GM21367 (cell line): Measurements from ENCODE around the gene IKBIP.
"Not testable (repeated sequence)": the region's sequence is repeated elsewhere in the genome, so short reads cannot be mapped to it uniquely, and the experiment has no call there.

Experiments used
- ATAC-seq: cut with Tn5 transposase; IDR thresholded peaks from one replicate; pipeline ENCODE4 v1.9.1; 2021; ENCODE audit not compliant: unreplicated experiment

IKBIP gene

DNA sequence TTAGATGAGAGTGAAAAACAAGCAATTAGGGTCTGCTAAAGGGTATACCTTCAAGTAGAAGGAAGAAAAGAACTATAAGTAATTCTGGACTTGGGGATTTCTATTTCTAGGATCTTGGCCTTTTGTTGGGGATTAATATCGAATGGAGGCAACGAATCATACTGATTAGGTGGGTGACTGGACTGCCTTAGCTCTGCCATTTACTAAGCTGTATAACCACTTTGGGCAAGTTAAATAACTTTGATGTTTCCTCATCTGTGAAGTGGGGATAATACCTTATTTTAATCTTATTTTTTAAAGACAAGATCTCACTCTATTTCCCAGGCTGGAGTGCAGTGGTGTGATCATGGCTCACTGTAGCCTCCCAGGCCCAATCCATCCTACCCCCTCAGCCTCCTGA, 6.6 kb downstream of the IKBIP start:
- ATAC-seq: no peak

DNA sequence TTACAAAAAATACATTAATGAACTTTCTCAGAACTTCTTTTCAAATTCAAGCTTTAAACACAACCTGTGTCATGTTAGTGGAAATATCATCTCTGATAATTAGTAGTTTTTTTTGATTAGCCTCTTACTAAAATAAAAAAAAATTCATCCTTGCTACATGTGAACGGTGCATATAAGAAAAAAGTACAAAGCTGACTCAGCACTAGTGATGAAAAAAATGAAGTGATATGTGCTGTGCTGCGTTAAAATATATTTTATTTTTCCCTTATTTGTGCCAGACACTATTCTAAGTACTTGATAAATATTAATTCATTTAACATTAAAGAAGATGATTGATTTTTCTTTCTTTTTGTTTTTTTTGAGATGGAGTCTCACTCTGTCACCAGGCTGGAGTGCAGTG, 7.5 kb downstream of the IKBIP start:
- no peak for ATAC-seq

DNA sequence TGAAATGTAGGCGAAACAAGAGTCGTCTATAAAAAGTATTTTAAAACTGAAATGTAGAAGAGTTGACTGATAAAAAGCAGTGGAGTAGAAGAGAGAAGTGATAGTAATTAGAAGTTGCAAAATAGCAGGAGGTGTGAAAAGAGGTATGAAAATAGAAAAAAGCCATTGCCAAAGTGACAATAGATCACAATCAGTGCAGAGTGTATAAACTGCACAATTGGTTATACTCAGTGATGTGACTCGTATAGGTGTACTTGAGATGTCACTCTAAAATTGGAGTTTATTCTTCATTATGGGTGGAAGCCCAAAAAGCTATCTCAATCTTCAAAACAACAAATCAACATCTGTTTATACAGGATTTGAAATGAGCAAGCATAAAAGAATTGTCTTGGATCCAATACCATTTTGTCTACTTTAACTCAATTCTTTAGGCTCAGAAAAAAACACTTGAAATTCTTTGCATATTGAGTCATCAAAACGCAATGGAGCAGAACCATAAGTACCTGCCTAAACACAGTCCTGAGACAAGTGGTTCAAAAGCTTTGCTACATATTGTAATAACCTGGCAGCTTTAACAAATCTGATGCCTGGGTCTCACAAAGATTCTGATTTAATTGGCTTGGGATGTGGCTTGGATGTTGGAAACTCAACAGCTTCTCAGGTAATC, 8.8 kb downstream of the IKBIP start:
- peak; percentile 88 for ATAC-seq

DNA sequence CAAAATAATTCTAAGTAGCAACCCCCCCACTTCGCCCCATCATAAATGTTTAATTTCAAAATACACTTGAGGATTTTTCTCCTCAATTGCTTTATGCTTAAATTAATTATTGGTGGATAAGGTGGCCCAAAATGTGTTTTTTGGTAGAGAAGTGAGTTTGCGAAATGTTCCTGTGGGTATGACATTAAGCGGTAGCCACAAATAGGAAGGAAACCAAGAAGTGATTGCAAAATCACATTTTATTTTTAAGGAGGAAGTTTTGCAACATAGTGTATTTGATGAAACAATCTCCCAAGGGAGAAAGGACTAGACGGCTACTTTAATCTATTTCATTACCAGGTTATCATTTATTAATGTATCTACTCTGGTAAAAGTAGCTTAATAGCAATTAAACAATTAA, 25.6 kb downstream of the IKBIP start:
- ATAC-seq: no peak

DNA sequence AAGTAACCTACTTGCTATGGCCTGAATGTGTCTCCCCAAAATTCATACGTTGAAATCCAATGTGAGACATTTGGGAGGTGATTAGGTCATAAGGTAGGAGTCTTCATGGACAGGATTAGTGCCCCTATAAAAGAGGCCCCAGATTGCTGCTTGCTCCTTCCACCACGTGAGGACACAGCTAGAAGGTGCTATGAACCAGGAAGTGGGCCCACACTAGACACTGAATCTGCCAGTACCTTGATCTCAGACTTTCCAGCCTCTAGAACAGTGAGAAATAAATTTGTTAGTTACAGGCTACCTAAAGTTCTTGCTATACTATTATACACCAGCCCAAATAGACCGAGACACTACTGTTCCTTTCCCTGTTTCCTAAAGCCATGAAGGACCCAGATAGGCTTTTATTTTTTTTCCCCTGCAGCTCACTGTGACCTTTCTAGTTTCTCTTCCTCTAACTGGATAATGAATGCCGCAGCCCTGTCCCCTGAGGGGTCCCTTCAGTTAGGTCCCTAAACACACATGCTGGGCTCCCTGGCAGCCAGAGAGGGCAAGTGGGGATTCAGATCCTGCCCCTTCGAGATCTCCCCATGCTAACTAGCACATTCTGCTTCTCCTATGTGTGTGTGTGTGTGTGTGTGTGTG, 31.8 kb downstream of the IKBIP start:
- ATAC-seq: peak; percentile 87

DNA sequence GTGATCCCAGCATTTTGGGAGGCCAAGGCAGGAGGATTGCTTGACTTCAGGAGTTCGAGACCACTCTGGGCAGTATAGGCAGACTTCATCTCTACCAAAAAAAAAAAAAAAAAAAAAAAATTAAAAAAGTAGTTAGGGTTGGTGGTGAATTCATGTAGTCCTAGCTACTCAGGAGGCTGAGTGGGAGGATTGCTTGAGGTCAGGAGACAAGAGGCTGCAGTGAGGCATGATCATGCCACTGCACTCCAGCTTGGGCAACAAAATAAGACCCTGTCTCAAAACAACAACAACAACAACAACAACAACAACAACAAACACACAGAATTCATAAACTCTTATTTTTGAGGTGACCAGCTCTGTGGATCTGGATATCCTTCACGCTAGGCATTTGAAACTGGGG, 34.0 kb downstream of the IKBIP start:
- no peak for ATAC-seq

DNA sequence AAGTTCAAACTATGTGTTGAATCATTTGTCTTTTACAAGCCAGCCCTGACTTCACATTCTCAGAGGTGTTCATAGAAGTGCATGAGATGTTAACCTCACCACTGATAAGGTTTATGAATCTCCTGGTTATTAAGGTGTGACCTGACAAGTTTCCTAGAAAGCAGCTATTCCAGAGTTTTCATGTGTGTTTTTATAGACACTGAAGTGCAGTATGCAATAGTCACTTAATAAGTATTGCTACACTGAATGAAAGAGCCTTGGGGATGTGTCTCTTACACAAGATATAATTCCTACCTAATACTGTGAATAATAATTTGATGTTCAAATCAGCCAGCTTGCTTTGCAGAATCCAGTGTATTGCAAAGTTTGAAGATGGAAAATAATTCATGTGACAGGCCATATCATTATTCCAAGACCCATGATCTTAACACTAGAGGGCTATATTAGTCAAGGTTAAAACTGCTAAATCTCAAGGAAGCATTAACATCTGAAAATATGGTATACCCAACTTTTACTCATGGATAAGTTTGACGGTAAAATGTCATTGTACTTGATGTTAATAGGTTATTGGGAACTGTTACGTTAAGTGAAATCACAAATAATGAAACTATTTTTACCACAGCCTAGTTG, 38.1 kb downstream of the IKBIP start:
- ATAC-seq: no peak

DNA sequence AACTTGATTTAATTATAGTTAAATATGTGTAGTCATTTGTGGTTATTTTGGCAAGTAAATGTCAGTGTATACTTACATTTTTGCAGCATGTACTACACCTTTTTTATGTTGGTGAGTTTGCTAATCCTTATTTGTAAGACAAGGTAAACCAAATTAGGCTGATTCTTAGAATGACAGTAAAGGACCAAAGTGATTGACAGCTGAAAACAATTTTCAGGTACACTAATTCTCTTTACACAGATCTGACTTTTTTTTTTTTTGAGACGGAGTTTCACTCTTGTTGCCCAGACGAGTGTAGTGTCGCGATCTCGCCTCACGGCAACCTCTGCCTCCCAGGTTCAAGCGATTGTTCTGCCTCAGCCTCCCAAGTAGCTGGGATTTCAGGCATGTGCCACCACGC, 42.7 kb downstream of the IKBIP start:
- ATAC-seq: no peak

DNA sequence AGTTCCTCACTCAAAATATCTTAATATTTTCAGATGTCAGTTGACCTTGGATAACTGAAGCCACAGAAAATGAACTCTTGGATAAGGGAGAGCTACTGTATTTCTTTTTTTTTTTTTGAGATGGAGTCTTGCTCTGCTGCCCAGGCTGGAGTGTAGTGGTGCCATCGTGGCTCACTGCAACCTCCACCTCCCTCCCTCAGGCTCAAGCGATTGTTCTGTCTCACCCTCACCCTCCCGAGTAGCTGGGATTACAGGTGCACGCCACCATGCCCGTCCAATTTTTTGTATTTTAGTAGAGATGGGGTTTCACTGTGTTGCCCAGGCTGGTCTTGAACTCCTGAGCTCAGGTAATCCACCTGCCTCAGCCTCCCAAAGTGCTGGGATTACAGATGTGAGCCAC, 47.3 kb downstream of the IKBIP start:
- ATAC-seq: not testable (repeated sequence)

DNA sequence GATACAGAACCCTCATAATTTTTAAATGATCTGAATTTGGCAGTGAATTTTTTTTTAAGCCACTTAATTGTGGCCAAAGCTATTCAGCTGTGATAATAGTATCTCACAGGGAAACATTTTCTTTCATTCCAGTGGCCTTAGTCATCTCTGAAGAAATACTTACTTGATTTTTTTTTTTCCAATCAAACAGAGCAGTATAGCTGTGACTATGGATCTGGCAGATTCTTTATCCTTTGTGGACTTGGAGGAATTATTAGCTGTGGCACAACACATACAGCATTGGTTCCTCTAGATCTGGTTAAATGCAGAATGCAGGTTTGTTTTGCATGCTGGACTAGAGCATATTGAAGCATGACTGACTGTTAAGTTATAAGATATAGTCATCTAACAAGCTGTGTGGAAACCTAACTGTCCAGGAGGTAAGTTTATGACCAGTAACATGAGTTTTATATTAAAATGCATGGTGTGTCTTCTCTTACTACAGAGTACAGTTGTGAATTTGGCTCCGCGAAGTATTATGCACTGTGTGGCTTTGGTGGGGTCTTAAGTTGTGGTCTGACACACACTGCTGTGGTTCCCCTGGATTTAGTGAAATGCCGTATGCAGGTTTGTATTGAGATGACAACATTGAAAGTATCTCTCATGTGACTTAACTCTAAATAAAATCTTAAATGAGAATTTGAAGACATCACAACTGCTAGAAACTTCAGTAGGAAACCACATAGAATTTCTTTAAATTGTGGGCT, 49.2 kb downstream of the IKBIP start:
- no peak for ATAC-seq

DNA sequence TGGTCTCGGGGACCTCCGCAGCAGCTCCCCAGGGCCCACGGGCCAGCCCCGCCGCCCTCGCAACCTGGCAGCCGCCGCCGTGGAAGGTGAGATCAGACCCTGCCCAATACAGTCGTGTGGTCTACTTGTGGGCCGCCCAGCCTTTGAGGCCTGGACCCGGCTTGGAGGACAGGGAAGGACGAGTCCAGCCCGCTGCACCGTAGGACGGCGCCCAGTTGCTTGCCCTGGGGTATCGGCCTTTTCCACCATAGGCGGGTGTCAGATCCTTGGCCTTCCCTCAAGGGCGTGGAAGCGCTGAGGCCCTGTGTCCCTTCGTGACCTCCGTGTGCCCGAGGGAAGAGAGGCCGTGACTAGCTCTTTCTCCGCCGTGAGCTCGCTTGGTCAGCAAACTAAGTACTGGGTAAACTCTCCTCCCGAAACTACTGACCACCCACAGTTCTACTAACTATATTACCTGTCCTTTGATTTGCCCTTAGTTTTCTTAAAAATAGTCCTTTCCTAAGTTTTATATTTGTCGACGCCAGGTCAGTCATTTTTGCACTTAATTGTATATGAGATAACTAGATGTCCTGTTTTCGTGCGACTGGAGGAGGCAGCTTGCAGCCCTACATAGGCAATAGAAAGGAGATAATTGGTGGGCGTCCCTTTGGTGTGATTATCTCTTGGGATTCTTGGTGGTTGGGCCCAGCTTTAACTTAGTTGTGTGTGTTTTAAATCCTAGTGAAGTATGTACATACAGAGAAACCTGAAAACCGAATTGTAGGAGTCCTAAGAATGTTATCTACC, 50.3 kb downstream of the IKBIP start:
- ATAC-seq: peak; percentile 0

DNA sequence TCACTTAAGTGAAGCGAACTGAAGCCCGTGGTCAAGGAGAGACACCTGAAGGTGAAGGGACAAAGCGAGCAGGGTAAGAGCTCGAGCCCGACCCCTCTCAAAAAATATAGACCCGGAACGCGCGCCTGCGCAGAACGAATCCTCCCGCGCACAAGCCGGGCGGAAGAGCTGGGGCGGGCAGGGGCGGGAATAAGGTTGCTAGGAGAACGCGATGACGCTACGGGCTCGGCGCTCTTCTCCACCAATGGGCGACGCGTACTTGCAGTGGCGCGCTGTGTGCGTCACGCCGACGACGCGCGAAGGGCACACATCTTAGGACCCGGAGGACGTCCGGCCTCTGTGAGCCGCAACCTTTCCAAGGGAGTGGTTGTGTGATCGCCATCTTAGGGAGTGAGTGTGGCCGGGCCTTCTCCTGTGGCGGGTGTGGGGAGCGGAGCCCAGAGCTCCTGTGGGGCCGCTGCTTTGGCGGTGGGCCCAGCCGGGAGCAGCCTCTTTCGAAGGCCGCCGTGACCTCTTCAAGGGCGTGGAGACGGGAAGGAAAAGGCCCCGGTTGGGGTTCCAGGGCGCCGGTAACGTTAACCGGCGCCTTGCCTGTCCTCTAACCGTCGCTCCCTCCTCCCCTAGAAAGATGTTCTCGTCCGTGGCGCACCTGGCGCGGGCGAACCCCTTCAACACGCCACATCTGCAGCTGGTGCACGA, 51.1 kb downstream of the IKBIP start, which contains the start of gene SLC25A3:
TSS of gene SLC25A3 (plus strand) at position 336 of the 699 bp plus-strand sequence. CDS start at position 629, 293 bp downstream.
- peak; percentile 99 for ATAC-seq

DNA sequence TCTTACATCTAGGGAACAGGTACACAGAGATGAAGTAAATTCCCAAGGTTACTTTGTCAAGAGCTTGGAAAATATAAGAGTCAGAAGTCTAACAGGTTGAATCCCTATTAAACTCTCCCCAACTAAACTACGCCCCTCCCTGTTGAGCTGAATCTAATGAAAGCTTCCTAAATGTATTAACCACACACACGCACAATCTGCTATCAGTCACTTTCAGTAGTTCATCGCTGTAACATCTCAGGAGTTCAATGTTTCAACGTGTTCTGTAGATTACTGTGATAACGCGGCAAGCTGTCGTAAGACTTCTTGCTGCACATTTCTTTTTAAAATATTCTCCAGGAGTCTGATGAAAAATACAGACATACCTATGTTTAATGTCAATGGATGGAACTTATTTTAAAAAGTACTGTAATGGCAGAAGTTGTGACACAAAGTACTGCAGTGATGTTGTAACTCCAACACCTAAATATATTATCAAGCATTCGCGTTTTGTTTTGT, 51.7 kb downstream of the IKBIP start:
- ATAC-seq: no peak

DNA sequence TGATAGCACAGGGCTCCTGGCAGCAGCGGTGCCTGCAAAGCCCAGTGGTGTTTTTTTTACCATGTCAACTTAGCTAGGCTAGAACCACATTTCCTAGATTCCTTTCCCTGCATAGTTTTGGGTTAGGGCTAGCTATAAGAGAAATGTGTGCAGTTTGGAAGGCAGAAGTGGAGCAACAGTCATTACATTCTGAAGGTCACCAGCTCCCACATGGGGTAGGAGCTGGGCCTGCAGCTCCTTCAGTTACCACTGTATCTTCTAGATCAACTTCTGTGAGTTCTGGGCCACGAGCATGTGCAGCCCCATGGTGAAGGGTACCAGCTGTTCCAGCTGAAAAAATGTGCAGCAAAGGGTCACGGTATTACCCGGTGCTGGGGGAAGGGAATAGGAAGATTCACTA, 53.4 kb downstream of the IKBIP start:
- no peak for ATAC-seq

DNA sequence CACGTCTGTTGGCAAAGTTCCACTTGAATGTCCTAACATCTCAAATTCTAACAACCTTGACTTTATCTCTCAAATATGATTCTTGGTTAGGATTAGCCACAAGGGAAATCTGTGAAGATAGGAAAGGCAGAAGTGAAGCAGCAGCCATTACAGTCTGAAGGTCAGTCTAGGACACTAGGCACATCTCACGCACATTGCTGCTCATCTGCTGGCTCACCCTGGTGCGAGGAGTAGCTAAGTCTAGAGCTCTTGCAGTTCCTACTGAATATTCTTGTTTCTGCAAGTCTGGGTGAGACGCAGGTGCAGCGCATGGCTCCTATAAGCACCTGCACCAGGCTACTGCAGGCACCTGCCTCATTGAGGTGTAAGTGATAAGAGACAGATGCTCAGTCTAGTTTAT, 57.5 kb downstream of the IKBIP start:
- ATAC-seq: no peak

DNA sequence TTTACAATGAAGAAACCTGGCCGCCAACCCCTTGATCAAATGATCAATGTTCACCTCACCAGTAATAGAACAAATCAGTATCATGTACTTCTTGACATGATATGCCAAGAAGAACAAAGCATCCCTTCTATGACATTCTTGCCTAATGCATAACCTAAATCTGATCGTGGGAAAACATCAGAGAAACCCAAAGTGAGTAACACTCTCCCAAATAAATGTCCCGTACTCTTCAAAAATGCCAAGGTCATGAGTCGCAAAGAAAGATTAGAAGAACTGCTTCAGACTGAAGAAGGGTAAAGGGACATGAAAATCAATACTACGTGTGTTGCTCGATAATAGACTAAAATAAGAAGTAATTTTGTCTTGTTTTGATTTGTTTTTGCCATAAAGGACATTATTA, 62.5 kb downstream of the IKBIP start:
- no peak for ATAC-seq

DNA sequence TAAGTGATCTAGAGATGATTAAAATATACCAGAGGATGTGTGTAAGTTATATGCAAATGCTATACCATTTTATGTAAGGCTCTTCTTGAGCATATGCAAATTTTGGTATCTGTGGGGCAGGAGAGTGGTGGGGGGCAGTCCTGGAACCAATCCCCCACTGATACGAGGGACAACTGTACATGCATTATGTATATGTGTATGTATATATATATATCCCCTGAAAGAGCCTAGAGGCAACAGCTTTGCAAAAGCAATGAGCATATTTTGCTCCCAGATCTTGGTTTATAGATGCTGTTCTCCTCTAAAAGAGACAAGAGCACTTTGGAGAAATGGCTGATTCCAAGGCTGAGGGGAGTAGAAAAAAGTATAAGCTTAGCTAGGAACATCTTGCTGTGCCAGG, 63.5 kb downstream of the IKBIP start:
- ATAC-seq: no peak

DNA sequence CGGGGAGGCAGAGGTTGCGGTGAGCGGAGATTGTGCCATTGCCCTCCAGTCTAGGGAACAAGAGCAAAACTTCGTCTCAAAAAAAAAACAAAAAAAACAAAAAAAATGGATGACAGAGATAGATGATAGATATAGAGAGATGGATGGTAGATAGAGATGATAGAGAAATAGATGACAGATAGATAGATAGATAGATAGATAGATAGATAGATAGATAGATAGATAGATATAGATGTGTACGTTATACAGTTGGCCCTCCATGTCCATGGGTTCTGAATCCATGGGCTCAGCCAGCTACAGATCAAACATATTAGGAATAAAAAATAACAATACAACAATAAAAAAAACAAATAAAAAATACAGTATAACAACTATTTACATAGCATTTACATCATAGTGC, 63.9 kb downstream of the IKBIP start:
- no peak for ATAC-seq

DNA sequence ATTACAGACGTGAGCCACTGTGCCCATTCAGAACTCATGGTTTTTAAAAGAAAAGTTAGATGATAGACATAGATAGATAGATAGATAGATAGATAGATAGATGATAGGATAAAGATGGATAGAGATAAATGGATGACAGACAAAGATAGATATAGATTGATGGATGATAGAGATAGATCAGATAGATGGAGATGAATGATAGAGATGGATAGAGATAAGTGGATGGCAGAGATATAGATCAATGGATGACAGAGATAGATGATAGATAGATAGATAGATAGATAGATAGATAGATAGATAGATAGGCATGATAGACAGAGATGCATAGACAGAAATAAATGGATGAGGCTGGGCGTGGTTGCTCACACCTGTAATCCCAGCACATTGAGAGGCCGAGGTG, 64.8 kb downstream of the IKBIP start:
- no peak for ATAC-seq

DNA sequence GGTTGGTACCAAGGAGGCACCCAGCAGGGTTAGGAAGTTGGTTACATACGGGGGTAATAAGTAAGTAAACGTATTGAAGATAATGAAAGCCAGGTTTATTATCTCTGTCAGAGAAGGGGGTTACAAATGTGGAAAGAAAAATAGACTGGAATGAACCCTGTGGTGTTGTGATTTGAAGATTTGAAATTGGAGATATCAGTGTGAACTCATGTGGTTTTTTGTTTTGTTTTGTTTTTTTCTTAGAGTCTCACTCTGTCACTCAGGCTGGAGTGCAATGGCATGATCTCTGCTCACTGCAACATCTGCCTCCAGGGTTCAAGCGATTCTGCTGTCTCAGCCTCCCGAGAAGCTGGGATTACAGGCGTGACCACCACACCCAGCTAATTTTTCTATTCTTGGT, 65.2 kb downstream of the IKBIP start:
- no peak for ATAC-seq
